Fibroblast of pulmonary artery (primary cell): ENCODE results near the gene USP10.

Source experiments
- DNase-seq: peaks from one replicate; pipeline ENCODE4 v3.0.0-alpha.2; 2010; ENCODE audit warnings: low read depth
- H3K4me3 ChIP-seq: replicated peaks from 2 replicates; pipeline ENCODE4 v1.5.1; 2011; ENCODE audit warnings: low read depth, mild to moderate bottlenecking, control low read depth, low read length, moderate library complexity
- CTCF ChIP-seq: IDR thresholded peaks from 2 replicates; pipeline ENCODE4 v1.5.1; 2011; ENCODE audit warnings: mild to moderate bottlenecking, control low read depth, low read length, inconsistent platforms; ENCODE audit errors: missing control alignments

The USP10 gene

DNA sequence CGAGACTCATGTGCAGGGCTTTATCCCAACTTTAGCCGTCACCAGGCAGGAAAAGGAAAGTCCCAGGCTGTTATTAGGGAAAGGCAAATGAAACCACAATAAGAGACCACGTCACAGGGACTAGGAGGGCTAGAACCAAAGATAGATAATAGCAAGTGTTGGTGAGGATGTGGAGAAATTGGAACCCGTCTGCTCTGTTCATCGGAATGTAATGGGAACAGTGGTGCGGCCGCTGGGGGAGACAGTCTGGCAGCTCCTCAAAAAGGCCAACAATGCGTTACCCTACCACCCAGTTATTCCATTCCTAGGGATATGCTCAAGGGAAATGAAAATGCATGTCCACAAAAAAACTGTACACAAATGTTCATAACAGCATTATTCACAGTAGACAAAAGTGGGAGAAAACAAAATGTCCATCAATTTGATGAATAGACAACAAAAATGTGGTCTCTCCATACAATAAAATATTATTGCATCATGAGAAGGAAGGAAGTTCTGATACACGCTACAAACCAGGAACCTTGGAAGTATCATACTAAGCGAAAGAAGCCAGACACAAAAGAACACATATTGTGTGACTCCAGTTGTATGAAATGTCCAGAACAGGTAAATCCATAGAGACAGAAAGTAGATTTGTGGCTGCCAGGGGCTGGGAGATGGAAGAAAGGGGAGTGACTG, 19.5 kb upstream of the USP10 start:
- no peak for TF ChIP-seq CTCF
- DNase-seq = no peak
- no peak overlapping the region for H3K4me3 ChIP-seq

DNA sequence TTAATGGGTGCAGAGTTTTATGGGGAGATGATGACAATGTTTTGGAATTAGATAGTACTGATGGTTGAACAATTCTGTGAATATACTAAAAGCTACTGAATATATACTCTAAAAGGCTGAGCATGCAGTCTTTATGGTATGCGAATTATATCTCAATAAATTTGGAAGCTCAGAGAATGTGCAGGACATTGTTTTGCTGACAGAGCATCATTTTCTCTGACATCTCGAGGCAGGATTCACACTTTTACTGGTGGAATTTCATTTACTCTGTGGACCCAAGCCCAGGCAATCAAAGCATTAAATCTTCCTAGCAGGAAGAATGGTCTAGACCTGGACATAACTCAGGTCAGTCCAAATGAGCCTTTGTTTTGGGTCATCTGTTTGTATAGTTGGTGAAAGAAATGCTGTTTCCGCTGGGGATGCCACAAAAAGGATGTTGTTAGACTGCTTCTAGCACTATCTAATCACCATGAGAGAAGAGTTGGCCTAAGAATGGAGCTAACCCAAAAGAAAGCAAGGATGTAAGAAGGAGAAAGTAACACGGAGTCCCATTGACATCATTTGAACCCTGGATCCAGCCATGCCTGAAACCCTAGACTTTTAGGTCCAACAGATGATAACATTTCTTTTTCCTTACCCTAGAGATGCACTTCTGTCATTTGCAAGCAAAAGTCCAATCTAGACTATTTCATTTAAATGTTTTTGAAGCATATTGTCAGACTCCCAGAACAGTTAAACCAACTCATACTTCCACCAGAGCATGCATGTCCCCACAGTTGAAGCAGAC, 18.8 kb upstream of the USP10 start:
- no peak for TF ChIP-seq CTCF
- no peak overlapping the region for H3K4me3 ChIP-seq
- no peak for DNase-seq

- no peak for DNase-seq
- no peak overlapping the region for H3K4me3 ChIP-seq
- TF ChIP-seq CTCF = no peak
Observed at GRCh38 chr16:84683691-84684591, 15.9 kb upstream of the USP10 start.

GRCh38 chr16:84684592-84684965, 15.2 kb upstream of the USP10 start:
- no peak overlapping the region for H3K4me3 ChIP-seq
- TF ChIP-seq CTCF = no peak
- DNase-seq = no peak

DNA sequence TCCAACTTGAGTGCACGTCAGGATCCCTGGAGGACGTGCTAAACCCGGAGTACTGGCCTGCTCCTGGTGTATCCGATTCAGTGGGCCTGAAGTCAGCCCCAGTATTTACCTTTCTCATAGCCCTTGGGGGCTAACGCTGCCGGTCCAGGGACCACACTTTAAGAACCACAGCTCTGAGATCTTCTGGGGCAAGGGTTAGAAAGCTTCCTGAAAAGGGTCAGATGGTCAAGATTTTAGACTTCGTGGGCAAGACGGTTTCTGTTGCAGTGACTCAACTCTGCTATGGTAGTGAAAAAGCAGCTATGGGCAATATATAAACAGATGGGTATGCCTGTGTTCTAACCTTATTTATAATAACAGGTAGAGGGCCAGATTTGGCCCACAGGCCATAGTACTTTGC, 14.6 kb upstream of the USP10 start:
- DNase-seq = no peak
- TF ChIP-seq CTCF = no peak
- H3K4me3 ChIP-seq = no peak overlapping the region

DNA sequence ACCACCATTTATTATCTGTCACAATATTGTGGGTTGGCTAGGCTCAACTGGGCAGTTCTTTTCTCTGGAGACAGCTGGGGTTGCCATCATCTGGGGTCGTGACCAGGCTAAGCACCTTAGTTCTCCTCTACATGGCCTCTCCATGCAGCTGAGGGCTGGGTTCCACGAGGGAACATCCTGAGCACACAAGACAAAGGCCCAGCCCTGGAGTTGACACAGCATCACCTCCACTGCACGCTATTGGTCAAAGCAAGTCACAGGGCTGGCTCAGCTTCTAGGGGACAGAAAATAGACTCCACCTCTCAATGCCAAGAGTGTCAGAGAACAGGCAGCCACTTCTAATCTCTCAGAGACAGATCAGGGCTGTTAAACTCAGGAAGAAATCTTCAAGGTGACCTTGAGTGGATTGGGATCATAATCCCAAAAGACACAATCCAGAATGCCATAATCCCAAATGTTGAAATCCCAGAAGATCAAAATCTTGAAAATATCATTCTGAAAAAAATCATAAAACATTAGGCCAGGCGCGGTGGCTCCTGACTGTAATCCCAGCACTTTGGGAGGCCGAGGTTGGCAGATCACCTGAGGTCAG, 13.0 kb upstream of the USP10 start:
- no peak for DNase-seq
- H3K4me3 ChIP-seq = no peak overlapping the region
- TF ChIP-seq CTCF = no peak
